ENCODE results near the gene RILPL1. TPM values are rescaled to one million over a fixed set of nuclear protein-coding genes. Genes with fewer than 3 reads are reported as not detected.

Gene RILPL1
- total and polyA plus RNA-seq, 9 of the 15 experiments (the other 6 are each of a cell fraction or from before 2014, with no cell fraction given): 0.25 to 10.6 (median 8.6) TPM

DNA sequence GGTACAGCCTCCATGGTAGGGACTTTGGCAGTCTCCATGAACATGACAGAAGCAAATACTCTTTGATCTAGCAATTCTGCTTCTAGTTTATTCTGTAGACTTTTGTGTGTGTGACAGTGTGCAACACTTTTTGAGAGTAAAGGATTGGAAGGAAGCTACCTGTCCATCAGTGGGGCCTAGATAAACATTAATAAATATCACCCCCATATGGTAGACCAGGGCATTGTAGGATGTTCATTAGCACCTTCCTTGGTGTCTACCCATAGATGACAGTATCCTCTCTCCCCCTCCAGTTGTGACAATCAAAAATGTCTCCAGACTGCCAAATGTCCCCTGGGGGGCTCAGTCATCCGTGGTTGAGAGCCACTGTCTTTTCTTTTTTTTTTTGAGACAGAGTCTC is 64.7 kb downstream of the RILPL1 start:
- whole genome bisulfite sequencing (ENCODE audit: insufficient coverage, low coverage, missing lambda C conversion rate): 22% methylated on average over 1 of the region's 1 CpG
- Histone ChIP-seq H3K27ac (ENCODE audit: extremely low read depth, low read depth, low read length) (no peak overlapping the region), H3K4me2 (ENCODE audit: insufficient read depth, low read length) (no peak overlapping the region), H4K20me1 (replicated peaks; ENCODE audit: control insufficient read depth, insufficient read depth, low read length) (0 out of 2 replicates have a peak, but pooled peaks cover 4% of the 10 kb centered on the region), H3K9me3 (replicated peaks; ENCODE audit: control insufficient read depth, insufficient read depth, low read depth, low read length) (no peaks in the 10 kb centered on the region), H3K9me1 (ENCODE audit: control insufficient read depth, insufficient read depth, low read length) (peaks cover 3% of the 10 kb centered on the region), H3K27me3 (ENCODE audit: control insufficient read depth in 2 of 2, insufficient read depth in 2 of 2, low read length in 2 of 2) (no peaks in the 10 kb centered on the region), H3K4me1 (replicated peaks in 1 of 2; ENCODE audit: control insufficient read depth in 2 of 2, insufficient read depth in 2 of 2, low read length in 2 of 2) (peaks cover 0 to 2% of the 10 kb centered on the region in 2 experiments; a peak in 1 of 5 replicates), H3K4me3 (no peak overlapping the region), H3K36me3 (ENCODE audit: control insufficient read depth, insufficient read depth, low read length) (peaks cover 54% of the 10 kb centered on the region), H3K79me2 (ENCODE audit: control insufficient read depth, insufficient read depth, low read length) (peaks cover 17% of the 10 kb centered on the region; the same call in 2 of the 3 replicates), H3K9ac (ENCODE audit: insufficient read depth in 1 of 2, low read depth in 2 of 2, low read length in 2 of 2) (no peak overlapping the region), H2AFZ (ENCODE audit: low read depth, low read length) (no peak overlapping the region)
- BruUV-seq (replicated peaks): no TSS peak
- ATAC-seq (peak; percentile 88), FAIRE-seq (no peak), DNase-seq (ENCODE audit: extremely low read depth in 1 of 4, low spot score in 3 of 4) (peak in 1 of 4 experiments; percentile 40)
- in situ Hi-C loops (cut with MboI) (no loop called here), intact Hi-C loops (cut with micrococcal nuclease) (no loop called here)
- ChIA-PET POLR2A (interaction anchor here (0.6 to 1.4 kb wide), 5 partner anchors 9 to 123 kb away, joined by 3 to 5 read pairs (median 3); partner anchors contain the start of gene SNRNP35), CTCF (ENCODE audit: low intra/inter-chr PET ratio) (no interaction called here)
- TF ChIP-seq, protein P1, sequence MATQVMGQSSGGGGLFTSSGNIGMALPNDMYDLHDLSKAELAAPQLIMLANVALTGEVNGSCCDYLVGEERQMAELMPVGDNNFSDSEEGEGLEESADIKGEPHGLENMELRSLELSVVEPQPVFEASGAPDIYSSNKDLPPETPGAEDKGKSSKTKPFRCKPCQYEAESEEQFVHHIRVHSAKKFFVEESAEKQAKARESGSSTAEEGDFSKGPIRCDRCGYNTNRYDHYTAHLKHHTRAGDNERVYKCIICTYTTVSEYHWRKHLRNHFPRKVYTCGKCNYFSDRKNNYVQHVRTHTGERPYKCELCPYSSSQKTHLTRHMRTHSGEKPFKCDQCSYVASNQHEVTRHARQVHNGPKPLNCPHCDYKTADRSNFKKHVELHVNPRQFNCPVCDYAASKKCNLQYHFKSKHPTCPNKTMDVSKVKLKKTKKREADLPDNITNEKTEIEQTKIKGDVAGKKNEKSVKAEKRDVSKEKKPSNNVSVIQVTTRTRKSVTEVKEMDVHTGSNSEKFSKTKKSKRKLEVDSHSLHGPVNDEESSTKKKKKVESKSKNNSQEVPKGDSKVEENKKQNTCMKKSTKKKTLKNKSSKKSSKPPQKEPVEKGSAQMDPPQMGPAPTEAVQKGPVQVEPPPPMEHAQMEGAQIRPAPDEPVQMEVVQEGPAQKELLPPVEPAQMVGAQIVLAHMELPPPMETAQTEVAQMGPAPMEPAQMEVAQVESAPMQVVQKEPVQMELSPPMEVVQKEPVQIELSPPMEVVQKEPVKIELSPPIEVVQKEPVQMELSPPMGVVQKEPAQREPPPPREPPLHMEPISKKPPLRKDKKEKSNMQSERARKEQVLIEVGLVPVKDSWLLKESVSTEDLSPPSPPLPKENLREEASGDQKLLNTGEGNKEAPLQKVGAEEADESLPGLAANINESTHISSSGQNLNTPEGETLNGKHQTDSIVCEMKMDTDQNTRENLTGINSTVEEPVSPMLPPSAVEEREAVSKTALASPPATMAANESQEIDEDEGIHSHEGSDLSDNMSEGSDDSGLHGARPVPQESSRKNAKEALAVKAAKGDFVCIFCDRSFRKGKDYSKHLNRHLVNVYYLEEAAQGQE (IDR thresholded peaks at IDR 0.05; ENCODE audit: borderline replicate concordance): peak; percentile 22; the same call in 1 of the 2 replicates
- TF ChIP-seq, protein P1 (CRISPR knock-in tag; IDR thresholded peaks at IDR 0.05; ENCODE audit: low read depth): no peak
- TF ChIP-seq, protein P2, sequence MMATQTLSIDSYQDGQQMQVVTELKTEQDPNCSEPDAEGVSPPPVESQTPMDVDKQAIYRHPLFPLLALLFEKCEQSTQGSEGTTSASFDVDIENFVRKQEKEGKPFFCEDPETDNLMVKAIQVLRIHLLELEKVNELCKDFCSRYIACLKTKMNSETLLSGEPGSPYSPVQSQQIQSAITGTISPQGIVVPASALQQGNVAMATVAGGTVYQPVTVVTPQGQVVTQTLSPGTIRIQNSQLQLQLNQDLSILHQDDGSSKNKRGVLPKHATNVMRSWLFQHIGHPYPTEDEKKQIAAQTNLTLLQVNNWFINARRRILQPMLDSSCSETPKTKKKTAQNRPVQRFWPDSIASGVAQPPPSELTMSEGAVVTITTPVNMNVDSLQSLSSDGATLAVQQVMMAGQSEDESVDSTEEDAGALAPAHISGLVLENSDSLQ (IDR thresholded peaks at IDR 0.05): peak; percentile 73
- TF ChIP-seq, protein P3, sequence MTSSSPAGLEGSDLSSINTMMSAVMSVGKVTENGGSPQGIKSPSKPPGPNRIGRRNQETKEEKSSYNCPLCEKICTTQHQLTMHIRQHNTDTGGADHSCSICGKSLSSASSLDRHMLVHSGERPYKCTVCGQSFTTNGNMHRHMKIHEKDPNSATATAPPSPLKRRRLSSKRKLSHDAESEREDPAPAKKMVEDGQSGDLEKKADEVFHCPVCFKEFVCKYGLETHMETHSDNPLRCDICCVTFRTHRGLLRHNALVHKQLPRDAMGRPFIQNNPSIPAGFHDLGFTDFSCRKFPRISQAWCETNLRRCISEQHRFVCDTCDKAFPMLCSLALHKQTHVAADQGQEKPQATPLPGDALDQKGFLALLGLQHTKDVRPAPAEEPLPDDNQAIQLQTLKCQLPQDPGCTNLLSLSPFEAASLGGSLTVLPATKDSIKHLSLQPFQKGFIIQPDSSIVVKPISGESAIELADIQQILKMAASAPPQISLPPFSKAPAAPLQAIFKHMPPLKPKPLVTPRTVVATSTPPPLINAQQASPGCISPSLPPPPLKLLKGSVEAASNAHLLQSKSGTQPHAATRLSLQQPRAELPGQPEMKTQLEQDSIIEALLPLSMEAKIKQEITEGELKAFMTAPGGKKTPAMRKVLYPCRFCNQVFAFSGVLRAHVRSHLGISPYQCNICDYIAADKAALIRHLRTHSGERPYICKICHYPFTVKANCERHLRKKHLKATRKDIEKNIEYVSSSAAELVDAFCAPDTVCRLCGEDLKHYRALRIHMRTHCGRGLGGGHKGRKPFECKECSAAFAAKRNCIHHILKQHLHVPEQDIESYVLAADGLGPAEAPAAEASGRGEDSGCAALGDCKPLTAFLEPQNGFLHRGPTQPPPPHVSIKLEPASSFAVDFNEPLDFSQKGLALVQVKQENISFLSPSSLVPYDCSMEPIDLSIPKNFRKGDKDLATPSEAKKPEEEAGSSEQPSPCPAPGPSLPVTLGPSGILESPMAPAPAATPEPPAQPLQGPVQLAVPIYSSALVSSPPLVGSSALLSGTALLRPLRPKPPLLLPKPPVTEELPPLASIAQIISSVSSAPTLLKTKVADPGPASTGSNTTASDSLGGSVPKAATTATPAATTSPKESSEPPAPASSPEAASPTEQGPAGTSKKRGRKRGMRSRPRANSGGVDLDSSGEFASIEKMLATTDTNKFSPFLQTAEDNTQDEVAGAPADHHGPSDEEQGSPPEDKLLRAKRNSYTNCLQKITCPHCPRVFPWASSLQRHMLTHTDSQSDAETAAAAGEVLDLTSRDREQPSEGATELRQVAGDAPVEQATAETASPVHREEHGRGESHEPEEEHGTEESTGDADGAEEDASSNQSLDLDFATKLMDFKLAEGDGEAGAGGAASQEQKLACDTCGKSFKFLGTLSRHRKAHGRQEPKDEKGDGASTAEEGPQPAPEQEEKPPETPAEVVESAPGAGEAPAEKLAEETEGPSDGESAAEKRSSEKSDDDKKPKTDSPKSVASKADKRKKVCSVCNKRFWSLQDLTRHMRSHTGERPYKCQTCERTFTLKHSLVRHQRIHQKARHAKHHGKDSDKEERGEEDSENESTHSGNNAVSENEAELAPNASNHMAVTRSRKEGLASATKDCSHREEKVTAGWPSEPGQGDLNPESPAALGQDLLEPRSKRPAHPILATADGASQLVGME (CRISPR knock-in tag; IDR thresholded peaks at IDR 0.05): no peak
- peak; percentile 34 to 57 for TF ChIP-seq RAD21 (CRISPR knock-in tag; conservative IDR thresholded peaks at IDR 0.05 in 1 of 2, IDR thresholded peaks at IDR 0.05 in 1 of 2)
- no peak for TF ChIP-seq U2AF2 (optimal IDR thresholded peaks at IDR 0.05; ENCODE audit: low read depth, low read length)

Measured in K562 (cell line).